ENCODE data around the gene ERP44.
"Not testable (repeated sequence)": the region's sequence is repeated elsewhere in the genome, so short reads cannot be mapped to it uniquely, and the experiment has no call there.

GRCh38 chr9:100140303-100140702, 41.5 kb upstream of the ERP44 start:
- TF ChIP-seq CTCF (IDR thresholded peaks at IDR 0.05; ENCODE audit: low read depth, low read length); POLR2A (IDR thresholded peaks at IDR 0.05; ENCODE audit: extremely low read depth, insufficient read length): not testable (repeated sequence)
